Endothelial cell of umbilical vein (primary cell): ENCODE data around the gene MAGI1. TPM values are rescaled to one million over a fixed set of nuclear protein-coding genes. Genes with fewer than 3 reads are reported as not detected.

ENCODE experiments used
- BruUV-seq: library from RNA; stranded (reverse); fragments of 400-500 nt; replicated peaks from 2 replicates; lab custom pipeline; 2021; lab: Mats Ljungman, UMichigan
- CTCF ChIA-PET: fragments of 300-600, 350-600 bp; sonication (Branson Sonifier 250); formaldehyde crosslinking; loops from one replicate; lab custom pipeline; 2021; ENCODE audit warnings: antibody characterized with exemption, inconsistent platforms; lab: Charles Lee
- POLR2A ChIA-PET: fragments of 300-600, 350-600 bp; sonication (Branson Sonifier 250); formaldehyde crosslinking; loops from one replicate; lab custom pipeline; 2021; ENCODE audit warnings: antibody characterized with exemption, inconsistent platforms; lab: Charles Lee
- DNase-seq: peaks from one replicate; pipeline ENCODE4 v3.0.0-alpha.2; 2011; ENCODE audit warnings: low read depth, low spot score
- FAIRE-seq: peaks from 2 replicates; lab custom pipeline; 2011; peaks lifted over from hg19 to GRCh38; lab: Jason Lieb, UNC
- H2AFZ ChIP-seq: 2 replicates; pipeline ENCODE4 v1.6.0; 2012; ENCODE audit warnings: low read depth, low read length, control low read depth, inconsistent platforms
- H3K27ac ChIP-seq: 2 replicates; pipeline ENCODE4 v1.5.1; 2011; ENCODE audit warnings: low read depth, mild to moderate bottlenecking, control low read depth, low read length, moderate library complexity; ENCODE audit not compliant: insufficient read depth
- H3K27me3 ChIP-seq, 2 experiments: 2 replicates each; pipeline versions ENCODE4 v1.6.0 to v1.6.1; 2011; ENCODE audit warnings: low read length in 2 of 2, mixed read lengths in 1 of 2; ENCODE audit not compliant: control insufficient read depth in 2 of 2, insufficient read depth in 2 of 2
- H3K36me3 ChIP-seq, 2 experiments: 2 replicates in 1 of 2; 3 replicates in 1 of 2; pipeline ENCODE4 v1.5.1; 2011; ENCODE audit warnings: low read length in 2 of 2, mild to moderate bottlenecking in 1 of 2, moderate library complexity in 1 of 2; ENCODE audit not compliant: control insufficient read depth in 2 of 2, insufficient read depth in 2 of 2; ENCODE audit errors: extremely low read depth in 1 of 2
- H3K4me1 ChIP-seq: 3 replicates; pipeline ENCODE4 v1.5.1; 2011; ENCODE audit warnings: mild to moderate bottlenecking, low read length; ENCODE audit not compliant: control insufficient read depth, insufficient read depth; ENCODE audit errors: extremely low read depth
- H3K4me2 ChIP-seq: 2 replicates; pipeline ENCODE4 v1.6.1; 2011; ENCODE audit warnings: low read length, control low read depth, mixed read lengths; ENCODE audit not compliant: insufficient read depth
- H3K4me3 ChIP-seq, 3 experiments: fragments of 200-600 bp in 1 of 3; sonication (generic), shearing (Covaris generic) in 1 of 3; replicated peaks in 1 of 3; 2 replicates each; pipeline ENCODE4 v1.5.1; 2011 to 2016; ENCODE audit warnings: control low read depth in 3 of 3, low read length in 3 of 3, mild to moderate bottlenecking in 2 of 3, inconsistent platforms in 1 of 3, low read depth in 1 of 3, moderate library complexity in 1 of 3; ENCODE audit not compliant: insufficient read depth in 1 of 3
- H3K79me2 ChIP-seq: 2 replicates; pipeline ENCODE4 v1.6.0; 2012; ENCODE audit warnings: low read length, inconsistent platforms; ENCODE audit not compliant: control insufficient read depth, insufficient read depth
- H3K9ac ChIP-seq: replicated peaks from 2 replicates; pipeline ENCODE3; 2011; ENCODE audit warnings: low read length, control low read depth; ENCODE audit not compliant: insufficient read depth; ENCODE audit errors: extremely low read depth
- H3K9me1 ChIP-seq: replicated peaks from 3 replicates; pipeline ENCODE4 v1.6.0; 2011; ENCODE audit warnings: mild to moderate bottlenecking, low read length; ENCODE audit not compliant: control insufficient read depth, insufficient read depth; ENCODE audit errors: extremely low read depth
- H3K9me3 ChIP-seq: replicated peaks from 2 replicates; pipeline ENCODE4 v1.5.1; 2012; ENCODE audit warnings: low read length, inconsistent platforms; ENCODE audit not compliant: control insufficient read depth, insufficient read depth
- H4K20me1 ChIP-seq: replicated peaks from 2 replicates; pipeline ENCODE3; 2011; ENCODE audit warnings: mild to moderate bottlenecking, low read length; ENCODE audit not compliant: control insufficient read depth, insufficient read depth; ENCODE audit errors: extremely low read depth
- CTCF ChIP-seq, 2 donors: IDR thresholded peaks; 1 replicate in 1 of 2; 2 replicates in 1 of 2; pipeline ENCODE4 v1.5.1; 2011; ENCODE audit warnings: low read length in 2 of 2, mild to moderate bottlenecking in 2 of 2, moderate library complexity in 2 of 2, control low read depth in 1 of 2, inconsistent platforms in 1 of 2, low read depth in 1 of 2; ENCODE audit not compliant: insufficient read depth in 1 of 2; ENCODE audit errors: extremely low read depth in 1 of 2
- FOS ChIP-seq: IDR thresholded peaks from 2 replicates; pipeline ENCODE4 v1.6.1; 2011; ENCODE audit warnings: mild to moderate bottlenecking, low read length, moderate library complexity, borderline replicate concordance; ENCODE audit not compliant: insufficient read depth
- GATA2 ChIP-seq: IDR thresholded peaks from 2 replicates; pipeline ENCODE4 v1.7.0; 2011; ENCODE audit warnings: low read depth, mild to moderate bottlenecking, moderate library complexity, mixed read lengths, low read length; ENCODE audit not compliant: insufficient read length, insufficient read depth
- JUN ChIP-seq: IDR thresholded peaks from 2 replicates; pipeline ENCODE4 v1.6.1; 2011; ENCODE audit warnings: borderline replicate concordance, low read depth; ENCODE audit not compliant: insufficient read length, insufficient read depth
- MAX ChIP-seq: IDR thresholded peaks from 2 replicates; pipeline ENCODE4 v1.6.1; 2011; ENCODE audit not compliant: insufficient read depth, insufficient read length
- MYC ChIP-seq: IDR thresholded peaks from one replicate; pipeline ENCODE4 v1.6.1; 2011; ENCODE audit warnings: mild to moderate bottlenecking, low read depth, low read length
- POLR2AphosphoS5 ChIP-seq: IDR thresholded peaks from 2 replicates; pipeline ENCODE4 v1.6.1; 2012; ENCODE audit warnings: low read depth, mild to moderate bottlenecking, control low read depth, low read length, moderate library complexity; ENCODE audit not compliant: insufficient read depth
- dilution Hi-C: fragments of 300-500 bp; cut with MboI; formaldehyde crosslinking; loops from one replicate; pipeline ENCODE4 v1.15.0; 2019; ENCODE audit warnings: low sequenced_read_pairs; ENCODE audit not compliant: extremely low pct_ligation_motif_present
- intact Hi-C: fragments of 100-400 bp; cut with micrococcal nuclease; formaldehyde crosslinking; loops from one replicate; pipeline ENCODE4 v1.10.0; 2022
- polyA plus RNA-seq, 4 experiments: library from polyadenylated mRNA; depleted of rRNA in 3 of 4; stranded (reverse) in 3 of 4; unstranded in 1 of 4; fragments of >200 nt; gene quantifications; 2 replicates each; pipeline versions ENCODE4 v1.2.1 to v1.2.3, GENCODE V29; 2011 to 2012; ENCODE audit warnings: missing spikeins in 1 of 4
- total RNA-seq: library from RNA; stranded (reverse); gene quantifications from 2 replicates; pipeline ENCODE4 v1.2.3, GENCODE V29; 2021

The MAGI1 gene
- total and polyA plus RNA-seq, 2 donors (not counting 3 experiments of a cell fraction or from before 2014, with no cell fraction given): 10.1 to 47.9 TPM

- H3K36me3 ChIP-seq: peaks cover 0 to 17% of the 10 kb centered on the region in 2 experiments
- no peak overlapping the region for H3K27ac ChIP-seq
- ChIA-PET POLR2A (no interaction called here), CTCF (interaction anchor here (1.1 kb wide), 1 partner anchor 54 kb away, joined by 3 read pairs; no protein-coding TSS in a partner anchor)
- H3K4me2 ChIP-seq: no peak overlapping the region
- no peak for TF ChIP-seq POLR2AphosphoS5
- no peak for TF ChIP-seq GATA2
- no peak for TF ChIP-seq MYC
- no peak for TF ChIP-seq CTCF (IDR thresholded peaks at IDR 0.05; ENCODE audit: extremely low read depth in 1 of 2, insufficient read depth in 1 of 2, low read depth in 1 of 2, low read length in 2 of 2)
- H3K79me2 ChIP-seq: no peaks in the 10 kb centered on the region
- BruUV-seq: no TSS peak
- intact Hi-C loops: no loop called here
- H2AFZ ChIP-seq: no peak overlapping the region
- H3K4me3 ChIP-seq: no peak overlapping the region
- no peak for DNase-seq
- no peaks in the 10 kb centered on the region for H3K27me3 ChIP-seq
- dilution Hi-C loops: no loop called here
- H4K20me1 ChIP-seq: no peaks in the 10 kb centered on the region
- no peaks in the 10 kb centered on the region for H3K9me3 ChIP-seq
- no peaks in the 10 kb centered on the region for H3K9me1 ChIP-seq
- no peak for FAIRE-seq
- H3K4me1 ChIP-seq: no peaks in the 10 kb centered on the region
- no peak overlapping the region for H3K9ac ChIP-seq
Measured at GRCh38 chr3:65385805-65386204, 652.9 kb downstream of the MAGI1 start.

- TF ChIP-seq FOS (no peak), CTCF (IDR thresholded peaks at IDR 0.05; ENCODE audit: extremely low read depth in 1 of 2, insufficient read depth in 1 of 2, low read depth in 1 of 2, low read length in 2 of 2) (no peak), MAX (no peak), GATA2 (no peak), MYC (no peak), JUN (no peak)
- dilution Hi-C loops: no loop called here
Measured at GRCh38 chr3:65381496-65382010, 657.2 kb downstream of the MAGI1 start.

More at GRCh38 chr3:65381496-65382010, 657.2 kb downstream of the MAGI1 start:
- Histone ChIP-seq H3K27ac (no peak overlapping the region), H4K20me1 (no peaks in the 10 kb centered on the region), H3K4me2 (no peak overlapping the region), H2AFZ (no peak overlapping the region), H3K4me1 (no peaks in the 10 kb centered on the region), H3K79me2 (no peaks in the 10 kb centered on the region), H3K9me3 (no peaks in the 10 kb centered on the region), H3K9me1 (no peaks in the 10 kb centered on the region), H3K27me3 (no peaks in the 10 kb centered on the region), H3K4me3 (no peak overlapping the region), H3K36me3 (peaks cover 0 to 18% of the 10 kb centered on the region in 2 experiments), H3K9ac (no peak overlapping the region)
- intact Hi-C loops: no loop called here
- DNase-seq (no peak), FAIRE-seq (no peak)
- BruUV-seq: no TSS peak
- ChIA-PET POLR2A (no interaction called here), CTCF (interaction anchor here (0.6 to 1.3 kb wide), 5 partner anchors 9 to 42 kb away, joined by 3 to 6 read pairs (median 3); no protein-coding TSS in a partner anchor)
